Occipital lobe (tissue), 2 donors: ENCODE results near the gene CNOT2. TPM values are rescaled to one million over a fixed set of nuclear protein-coding genes. Genes with fewer than 3 reads are reported as not detected.

Experiments
- DNase-seq: peaks from one replicate; lab custom pipeline; 2025; lab: John Stamatoyannopoulos, UW
- total RNA-seq: library from RNA; depleted of rRNA; stranded (reverse); fragments of >200 nt; gene quantifications from one replicate; pipeline ENCODE4 v1.2.3, GENCODE V29; 2014

CNOT2 gene
- total RNA-seq, 1 donor from 2014 or later, result 248 TPM

DNA sequence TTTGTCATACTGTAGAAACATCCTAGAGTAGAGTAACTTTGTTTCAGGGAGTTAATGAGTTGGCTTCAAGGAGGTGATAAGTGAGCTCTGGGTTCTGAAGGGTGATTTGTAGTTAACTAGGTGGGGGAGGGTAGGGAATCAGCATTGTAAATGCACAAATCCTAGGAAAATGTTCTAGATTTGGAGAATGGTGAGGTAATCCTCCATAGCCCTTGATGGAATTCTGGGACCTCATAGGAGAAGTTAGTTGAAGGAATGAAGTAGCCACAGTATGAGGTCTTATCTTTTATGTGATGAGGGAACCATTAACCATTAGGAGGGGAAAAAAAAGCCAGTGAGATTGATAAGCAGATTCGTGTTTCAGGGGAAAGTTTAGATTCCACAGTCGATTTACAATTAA, 8.0 kb downstream of the CNOT2 start:
- DNase-seq, result no peak

DNA sequence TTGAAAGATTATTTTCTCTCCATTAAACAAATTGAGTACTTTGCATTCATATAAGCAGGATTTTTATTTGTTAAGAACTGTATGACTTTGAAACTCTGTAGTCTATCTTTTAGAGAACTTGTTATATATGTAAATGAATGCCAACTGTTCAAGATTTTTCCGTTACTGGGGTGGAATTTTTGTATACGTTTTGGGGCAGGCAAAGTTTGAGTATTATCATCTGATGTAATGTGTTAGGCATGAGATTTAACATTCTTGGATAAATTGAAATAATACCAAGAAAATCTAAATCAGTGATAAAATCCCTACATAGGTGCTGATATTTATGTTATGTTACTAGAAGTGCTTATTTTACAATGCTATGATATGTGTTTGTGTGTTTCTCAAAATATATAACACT, 8.4 kb downstream of the CNOT2 start:
- no peak for DNase-seq

DNA sequence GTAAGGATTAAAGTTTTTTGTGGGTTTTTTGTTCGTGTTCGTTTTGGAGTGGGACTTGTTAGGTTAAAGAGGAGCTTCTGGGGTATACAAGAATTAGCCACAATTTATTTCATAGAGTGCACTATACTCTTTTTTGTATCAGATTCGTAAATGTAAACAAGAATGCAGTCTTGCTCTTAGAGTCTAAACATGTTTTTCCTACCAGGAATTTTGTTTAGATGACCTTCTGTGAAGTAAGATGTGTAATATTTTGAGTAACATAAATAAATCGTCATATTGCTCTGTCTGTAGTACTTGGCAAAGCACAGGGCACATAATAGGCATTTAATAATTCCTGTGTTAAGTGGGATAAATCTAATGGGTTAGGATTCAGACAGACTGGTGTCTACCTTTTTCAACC, 9.6 kb downstream of the CNOT2 start:
- no peak for DNase-seq

DNA sequence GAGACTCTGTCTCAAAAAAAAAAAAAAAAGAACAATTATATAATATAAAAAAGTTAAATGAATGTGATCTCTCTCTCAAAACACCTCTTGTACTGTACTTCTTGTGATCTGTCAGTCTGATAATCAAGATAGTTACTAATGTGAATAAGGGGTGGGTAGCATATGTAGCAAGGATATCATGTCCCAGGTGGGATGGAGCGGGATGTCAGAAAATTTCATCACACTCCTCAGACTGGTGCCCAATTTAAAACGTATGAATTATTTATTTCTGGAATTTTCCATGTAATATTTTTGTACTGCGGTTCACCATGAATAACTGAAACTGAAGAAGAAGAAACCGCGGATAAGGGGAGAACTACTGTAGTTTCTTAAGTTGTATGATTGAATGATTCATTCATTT, 11.0 kb downstream of the CNOT2 start:
- DNase-seq, result no peak

DNA sequence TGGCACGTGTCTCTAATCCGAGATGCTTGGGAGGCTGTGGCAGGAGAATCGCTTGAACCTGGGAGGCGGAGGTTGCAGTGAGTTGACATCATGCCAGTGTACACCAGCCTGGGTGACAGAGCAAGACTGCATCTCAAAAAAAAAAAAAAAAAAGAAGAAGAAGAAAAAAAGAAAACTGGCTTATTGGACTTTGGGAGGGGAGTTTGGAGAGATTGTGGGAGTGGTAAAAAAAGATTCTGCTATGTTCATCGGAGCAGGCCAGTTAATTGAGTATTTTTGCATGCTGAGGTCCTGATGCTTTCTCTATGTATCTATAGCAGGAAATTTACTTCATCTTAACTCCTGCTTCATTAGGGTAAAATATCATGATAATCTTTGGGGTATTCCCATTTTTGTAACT, 11.6 kb downstream of the CNOT2 start:
- DNase-seq, result no peak

GRCh38 chr12:70255311-70255710, 12.1 kb downstream of the CNOT2 start:
- DNase-seq, result no peak

DNA sequence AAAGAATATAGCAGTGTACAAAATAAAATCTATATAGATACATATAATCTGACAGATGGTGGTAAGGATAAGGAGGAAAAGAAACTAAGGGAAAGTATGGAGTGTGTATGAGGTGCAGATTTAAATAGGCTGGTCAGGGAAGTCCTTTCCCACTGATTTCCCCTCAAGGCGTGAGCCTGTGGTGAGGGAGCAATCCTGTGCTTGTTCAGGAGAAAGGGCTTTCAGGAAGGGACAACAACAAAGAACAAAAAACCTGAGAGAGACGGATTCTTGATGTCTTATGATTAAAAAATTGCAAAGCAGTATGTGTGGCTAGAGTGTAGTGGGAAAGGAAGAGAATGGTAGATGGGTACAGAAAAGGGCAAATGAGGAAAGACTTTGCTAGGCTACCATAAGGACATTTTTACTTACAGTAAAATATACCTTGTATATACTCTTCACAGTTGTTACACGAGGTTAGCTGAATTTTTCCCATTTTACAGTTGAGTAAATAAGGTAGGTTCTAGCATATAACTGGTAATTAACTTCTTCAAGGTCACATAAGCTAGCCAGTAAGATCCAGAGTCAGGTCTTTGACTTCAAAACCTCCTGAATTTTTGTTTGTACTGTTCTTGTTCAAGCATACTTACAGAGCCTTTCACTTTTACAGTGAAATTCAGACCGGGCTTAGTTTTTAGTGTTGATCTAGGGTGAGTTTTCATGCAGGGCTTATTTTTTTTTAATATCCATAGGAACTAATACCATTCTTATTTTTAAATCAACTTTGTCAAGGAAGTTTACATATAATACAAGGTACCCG, 15.6 kb downstream of the CNOT2 start:
- no peak for DNase-seq

DNA sequence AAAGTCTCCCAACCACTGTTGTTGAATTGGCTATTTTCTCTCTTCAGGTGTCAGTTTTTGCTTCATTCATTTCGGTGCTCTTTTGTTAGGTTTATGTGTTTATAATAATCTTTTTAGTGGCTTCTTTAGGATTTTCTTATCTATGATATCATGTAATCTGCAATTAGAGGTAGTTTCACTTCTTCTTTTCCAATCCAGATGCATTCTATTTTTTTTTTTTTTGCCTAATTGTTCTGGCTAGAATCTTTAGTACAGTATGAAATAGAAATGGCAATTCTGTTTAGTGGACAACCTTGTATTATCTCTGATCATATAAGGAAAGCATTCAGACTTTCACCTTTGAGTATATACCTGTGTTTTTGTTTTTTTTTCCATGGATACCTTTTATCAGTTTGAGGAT, 17.4 kb downstream of the CNOT2 start:
- DNase-seq, result no peak

DNA sequence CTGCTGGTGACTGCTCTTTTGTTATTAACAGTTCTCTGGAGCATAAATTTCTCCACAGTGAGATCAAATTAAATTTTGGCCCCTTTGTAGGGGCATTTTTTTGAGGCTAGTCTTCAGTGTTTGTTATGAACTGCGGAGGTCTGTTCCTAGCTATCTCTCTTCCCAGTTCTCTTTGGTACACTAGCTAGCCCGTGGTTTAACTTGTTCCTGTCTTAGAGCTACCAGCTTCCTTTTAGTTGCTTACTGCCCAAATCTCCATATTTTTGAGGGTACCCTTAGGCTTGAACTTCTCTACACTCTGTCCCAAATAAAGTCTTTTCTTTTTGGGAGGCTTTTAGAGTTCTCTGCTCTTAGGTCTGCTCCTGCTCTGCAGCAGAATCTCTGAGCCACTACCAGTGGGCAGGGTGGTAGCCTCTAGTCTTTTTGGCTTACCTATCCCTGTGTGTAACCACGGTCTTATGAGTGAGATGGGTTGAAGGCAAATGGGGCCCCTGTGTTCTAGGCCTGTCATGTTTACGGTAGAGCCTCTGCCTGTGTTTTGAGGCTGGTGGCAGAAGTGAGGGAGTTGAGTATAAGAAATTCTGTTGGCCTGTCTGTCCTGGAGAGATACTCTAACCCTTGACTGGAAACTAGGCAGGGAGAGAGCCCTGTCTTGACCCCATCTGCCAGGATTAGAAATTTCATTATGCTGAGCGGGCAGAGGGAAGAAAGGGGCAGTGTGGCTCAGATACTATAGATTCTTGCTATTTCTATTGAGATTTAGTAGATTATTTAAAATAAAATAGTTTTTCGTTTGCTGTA, 21.0 kb downstream of the CNOT2 start:
- DNase-seq, result no peak

GRCh38 chr12:70265132-70265531, 21.9 kb downstream of the CNOT2 start:
- no peak for DNase-seq

DNA sequence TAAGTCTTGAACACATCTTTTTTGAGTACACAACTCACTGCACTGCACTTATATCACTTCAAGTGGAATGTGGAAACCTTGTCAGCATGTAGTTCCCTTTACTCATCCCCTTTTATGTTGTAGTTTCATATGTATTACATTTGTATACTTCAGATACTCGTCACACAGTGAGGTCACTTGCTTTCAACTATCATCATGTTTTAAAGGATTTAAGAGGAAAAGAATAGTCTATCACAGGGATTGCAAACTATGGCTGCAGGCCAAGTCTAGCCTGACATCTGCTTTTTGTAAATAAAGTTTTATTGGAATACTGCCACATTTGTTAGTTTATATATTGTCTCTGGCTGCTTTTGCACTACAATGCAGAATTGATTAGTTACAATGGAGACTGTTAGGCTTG, 24.3 kb downstream of the CNOT2 start:
- DNase-seq, result no peak

DNA sequence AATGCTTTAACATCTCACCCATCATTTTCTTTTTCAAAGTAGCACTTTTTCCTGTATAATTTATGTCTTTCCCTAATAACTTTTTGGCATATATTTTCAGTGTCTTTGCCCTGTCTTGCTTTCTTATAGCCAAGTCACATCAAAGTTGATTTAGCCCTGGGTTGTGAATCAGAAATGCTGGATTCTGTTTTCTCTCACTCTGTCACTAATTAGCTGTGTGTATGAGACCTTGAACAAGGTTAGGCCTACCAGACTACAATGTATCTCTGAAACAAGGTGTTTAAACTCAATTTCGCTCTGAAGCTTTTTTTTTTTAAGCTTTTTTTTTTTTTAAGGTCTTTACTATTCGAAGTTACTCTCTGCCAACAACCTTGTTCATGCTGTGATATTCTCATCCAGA, 25.7 kb downstream of the CNOT2 start:
- no peak for DNase-seq

DNA sequence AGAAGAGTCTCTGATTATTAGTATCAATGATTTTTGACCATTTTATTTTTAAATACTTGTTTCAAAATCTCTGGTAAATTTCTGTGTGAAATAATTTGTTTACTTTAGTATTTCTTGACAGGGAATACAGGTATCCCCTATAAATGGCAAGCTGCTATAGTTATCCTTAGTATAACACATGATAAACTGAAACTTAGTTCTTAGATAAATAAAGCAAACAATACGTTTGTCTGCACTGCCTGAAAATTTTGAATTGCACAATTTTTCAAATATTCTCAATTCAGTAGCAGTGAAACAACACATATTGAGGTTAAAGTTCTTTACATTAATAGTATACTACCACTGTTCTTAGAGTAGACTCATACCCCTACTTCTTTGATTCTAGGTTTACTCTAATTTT, 26.9 kb downstream of the CNOT2 start:
- DNase-seq, result no peak

DNA sequence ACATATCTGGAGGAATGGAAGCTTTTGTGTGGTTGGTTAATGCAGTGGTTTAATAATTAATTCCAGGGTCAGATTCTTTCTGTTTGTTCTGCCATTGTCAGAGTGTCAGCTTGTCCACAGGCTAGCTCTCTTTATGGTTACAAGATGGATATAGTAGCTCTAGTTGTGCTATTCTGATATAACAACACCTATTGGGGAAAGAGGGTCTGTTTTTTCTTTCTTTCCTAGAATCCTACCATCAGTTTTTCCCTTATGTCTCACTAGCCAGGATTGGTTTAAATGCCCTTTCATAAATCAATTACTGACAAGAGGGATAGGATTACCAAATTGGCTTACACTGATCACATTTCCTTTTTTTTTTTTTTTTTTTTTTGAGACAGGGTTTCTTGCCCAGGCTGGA, 27.8 kb downstream of the CNOT2 start:
- no peak for DNase-seq

GRCh38 chr12:70272510-70272909, 29.3 kb downstream of the CNOT2 start:
- DNase-seq, result no peak

DNA sequence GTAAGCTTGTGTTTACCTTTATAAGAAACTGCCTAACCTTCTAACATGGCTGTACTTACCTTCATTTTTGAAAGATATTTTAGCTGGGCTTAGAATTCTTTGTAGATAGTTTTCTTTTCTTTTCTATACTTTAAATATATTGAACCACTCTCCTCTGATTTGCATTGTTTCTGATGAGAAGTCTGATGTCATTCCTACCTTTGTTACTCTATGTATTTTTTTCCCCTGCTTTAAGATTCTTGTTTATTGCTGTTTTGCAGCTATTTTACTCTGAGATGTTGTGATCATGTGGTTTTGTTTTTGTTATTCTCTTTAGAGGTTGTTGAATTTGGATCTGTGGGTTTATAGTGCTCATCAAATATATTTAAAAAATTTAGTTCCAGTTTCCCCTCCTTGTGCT, 31.8 kb downstream of the CNOT2 start:
- DNase-seq, result no peak

DNA sequence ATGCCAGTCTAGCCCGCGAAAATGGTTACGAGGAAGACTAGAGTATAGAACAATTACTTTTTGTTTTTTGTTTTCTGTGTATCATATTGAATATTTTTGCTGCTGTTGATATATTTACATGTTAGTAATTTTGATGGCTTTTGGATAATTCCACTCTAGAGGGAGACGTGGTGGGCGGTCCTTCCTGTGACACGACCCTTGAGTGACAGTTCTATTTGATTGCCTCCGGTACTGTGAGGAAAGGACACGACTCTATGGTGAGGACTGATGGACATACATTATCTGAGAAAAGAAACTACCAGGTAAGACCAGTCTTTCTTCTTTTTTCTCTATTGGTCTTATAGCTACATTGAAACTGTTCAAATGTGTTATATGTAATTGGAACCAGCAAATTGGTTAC, 34.7 kb downstream of the CNOT2 start:
- no peak for DNase-seq

- no peak for DNase-seq
Observed at GRCh38 chr12:70278945-70279344, 35.7 kb downstream of the CNOT2 start.

DNA sequence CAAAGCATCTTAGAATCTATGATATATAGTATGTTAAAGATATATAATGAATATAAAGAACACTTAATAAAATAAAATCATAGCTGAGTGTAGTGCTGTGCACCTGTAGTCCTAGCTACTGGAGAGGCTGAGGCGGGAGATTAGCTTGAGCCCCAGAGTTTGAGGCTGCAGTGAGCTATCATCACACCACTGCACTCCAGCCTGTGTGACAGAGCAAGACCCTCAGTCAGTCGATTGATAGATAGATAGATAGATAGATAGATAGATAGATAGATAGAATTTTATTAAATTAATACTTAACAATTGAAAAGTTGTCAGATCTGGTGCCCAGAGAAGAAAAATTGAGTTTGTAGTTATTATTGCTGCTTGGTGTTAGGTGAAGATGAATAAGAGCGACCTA, 40.0 kb downstream of the CNOT2 start:
- DNase-seq, result no peak

GRCh38 chr12:70288817-70289216, 45.6 kb downstream of the CNOT2 start:
- DNase-seq, result no peak

DNA sequence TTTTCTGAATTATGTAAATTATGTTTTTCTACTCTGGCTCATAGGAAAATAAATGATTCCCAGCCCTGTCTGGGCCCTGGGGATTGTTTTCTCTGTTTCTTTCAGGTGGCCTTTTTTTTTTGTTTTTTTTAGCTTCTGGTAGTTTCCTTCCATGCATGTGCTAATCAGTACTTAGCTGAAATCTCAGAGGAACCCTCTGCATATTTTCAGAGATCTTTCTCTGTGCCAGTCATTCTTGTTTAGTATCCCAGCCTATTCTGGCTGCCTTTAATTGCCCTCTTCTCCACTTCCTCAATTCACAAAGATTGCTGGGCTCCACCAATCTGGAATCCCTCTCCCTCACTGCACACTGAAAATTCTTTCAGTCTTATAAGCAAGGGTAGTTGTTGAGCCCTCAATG, 46.9 kb downstream of the CNOT2 start:
- no peak for DNase-seq

GRCh38 chr12:70292017-70292776, 49.0 kb downstream of the CNOT2 start:
- DNase-seq, result no peak
